ENCODE measurements around the gene SCAMP1.

SCAMP1 gene

DNA sequence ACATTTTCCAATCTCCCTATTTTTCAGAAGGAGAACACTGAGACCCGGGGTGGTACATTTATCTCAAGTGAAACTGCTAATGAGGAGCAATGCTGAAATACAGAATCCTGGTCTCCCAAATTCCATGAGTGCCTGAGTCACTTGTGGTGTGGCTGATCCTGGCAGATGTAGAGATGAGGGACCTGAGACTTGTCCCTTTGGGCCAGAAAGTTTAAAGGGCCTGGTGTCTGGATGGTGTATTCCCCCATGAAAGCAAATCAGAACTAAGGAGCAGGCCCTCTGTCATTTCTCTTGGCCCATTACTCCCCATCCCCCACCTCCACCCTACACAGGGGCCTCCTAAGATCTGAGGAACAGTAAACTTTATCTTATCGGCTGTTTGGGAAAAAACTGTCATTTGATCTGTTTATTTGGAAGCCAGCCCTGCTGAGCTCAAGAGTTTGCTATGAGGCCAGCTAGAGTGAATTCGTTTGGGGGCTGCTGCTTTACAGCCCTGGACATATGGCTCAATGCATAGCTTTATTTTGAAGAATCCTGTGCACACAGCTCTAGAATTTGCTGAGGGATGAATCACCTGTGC lies 147.9 kb downstream of the SCAMP1 start:
- H3K36me3 ChIP-seq (ENCODE audit: insufficient read depth, low read length): no peaks in the 10 kb centered on the region
- H3K9me3 ChIP-seq (ENCODE audit: low read length): no peaks in the 10 kb centered on the region
- no peak overlapping the region for H2AFZ ChIP-seq (ENCODE audit: low read depth, low read length)
- no peaks in the 10 kb centered on the region for H3K27me3 ChIP-seq (ENCODE audit: insufficient read depth, low read length)
- H3K4me3 ChIP-seq (ENCODE audit: low read length): no peak overlapping the region
- H3K4me1 ChIP-seq (ENCODE audit: insufficient read depth, low read length): peaks cover 32% of the 10 kb centered on the region

GRCh38 chr5:78509145-78509865 lies 148.9 kb downstream of the SCAMP1 start:
- Histone ChIP-seq H3K36me3 (ENCODE audit: insufficient read depth, low read length) (no peaks in the 10 kb centered on the region), H3K4me1 (ENCODE audit: insufficient read depth, low read length) (peaks cover 32% of the 10 kb centered on the region), H3K9me3 (ENCODE audit: low read length) (no peaks in the 10 kb centered on the region), H3K27me3 (ENCODE audit: insufficient read depth, low read length) (no peaks in the 10 kb centered on the region), H2AFZ (ENCODE audit: low read depth, low read length) (no peak overlapping the region), H3K4me3 (ENCODE audit: low read length) (no peak overlapping the region)

DNA sequence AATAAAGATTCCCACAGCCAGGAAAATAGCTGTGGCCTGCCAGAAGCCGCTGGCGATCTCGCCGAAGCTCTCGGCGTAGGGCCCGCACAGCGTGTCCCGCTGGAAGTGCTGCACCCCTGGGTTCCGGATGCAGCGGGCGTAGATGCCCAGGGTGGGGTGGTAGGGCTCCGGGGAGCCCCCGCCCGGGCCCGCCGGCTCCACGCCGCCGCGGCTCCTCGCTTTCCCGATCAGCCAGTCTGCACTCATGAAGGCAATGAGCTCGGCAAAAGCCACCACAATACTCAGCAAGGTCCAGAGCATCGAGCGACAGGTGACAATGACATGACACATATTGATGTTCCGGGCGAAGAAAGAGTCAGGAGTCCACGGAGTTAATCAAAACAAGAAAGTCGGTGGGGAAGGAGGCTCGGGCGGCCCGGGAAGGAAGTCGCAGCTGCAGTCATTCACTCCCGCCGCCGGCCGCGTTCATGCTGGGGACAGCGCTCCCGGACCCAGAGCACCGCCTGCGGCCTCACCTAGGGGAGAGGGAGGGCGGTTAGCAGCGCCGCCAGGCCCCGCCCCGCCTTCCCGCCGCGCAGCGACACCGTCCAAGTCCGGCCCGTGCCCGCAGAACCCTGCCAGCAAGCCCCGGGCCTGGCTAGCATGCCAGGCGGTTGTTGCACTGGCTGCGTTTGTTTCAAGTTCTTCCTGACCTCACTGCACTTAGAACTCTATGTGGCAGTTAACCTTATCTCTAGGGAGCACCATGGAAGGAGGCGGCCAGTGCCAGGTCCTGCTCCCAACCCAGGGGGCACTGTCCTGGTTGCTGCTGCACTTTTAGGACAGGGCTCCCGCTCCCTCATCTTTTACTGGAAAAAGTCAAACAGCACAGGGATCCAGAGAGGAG lies 149.7 kb downstream of the SCAMP1 start:
- H3K27me3 ChIP-seq (ENCODE audit: insufficient read depth, low read length): no peaks in the 10 kb centered on the region
- no peaks in the 10 kb centered on the region for H3K9me3 ChIP-seq (ENCODE audit: low read length)
- no peak overlapping the region for H3K4me3 ChIP-seq (ENCODE audit: low read length)
- H3K36me3 ChIP-seq (ENCODE audit: insufficient read depth, low read length): no peaks in the 10 kb centered on the region
- no peak overlapping the region for H2AFZ ChIP-seq (ENCODE audit: low read depth, low read length)
- peaks cover 25% of the 10 kb centered on the region for H3K4me1 ChIP-seq (ENCODE audit: insufficient read depth, low read length)

GRCh38 chr5:78511121-78511906 lies 150.9 kb downstream of the SCAMP1 start:
- no peak overlapping the region for H2AFZ ChIP-seq (ENCODE audit: low read depth, low read length)
- no peaks in the 10 kb centered on the region for H3K36me3 ChIP-seq (ENCODE audit: insufficient read depth, low read length)
- H3K27me3 ChIP-seq (ENCODE audit: insufficient read depth, low read length): no peaks in the 10 kb centered on the region
- no peak overlapping the region for H3K4me3 ChIP-seq (ENCODE audit: low read length)
- H3K9me3 ChIP-seq (ENCODE audit: low read length): no peaks in the 10 kb centered on the region
- peaks cover 13% of the 10 kb centered on the region for H3K4me1 ChIP-seq (ENCODE audit: insufficient read depth, low read length)

DNA sequence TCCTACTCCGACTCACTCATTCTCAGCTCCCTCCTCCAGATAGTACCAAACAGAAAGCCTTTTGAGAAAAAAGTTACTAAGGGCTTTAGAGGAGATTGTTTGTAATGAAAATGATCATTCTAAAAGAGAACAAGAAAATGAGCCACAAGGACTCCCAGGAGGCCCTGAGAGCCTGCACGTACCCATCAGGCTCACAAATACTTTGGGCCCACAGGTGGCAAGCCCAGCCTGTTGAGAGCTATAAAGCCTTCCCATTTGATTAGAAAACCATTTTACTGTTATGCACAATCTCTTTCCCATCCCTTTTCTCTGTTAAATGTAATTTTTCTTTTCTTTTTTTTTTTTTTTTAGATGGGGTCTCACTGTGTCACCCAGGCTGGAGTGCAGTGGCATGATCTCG lies 152.0 kb downstream of the SCAMP1 start:
- Histone ChIP-seq H3K27me3 (ENCODE audit: insufficient read depth, low read length) (no peaks in the 10 kb centered on the region), H3K36me3 (ENCODE audit: insufficient read depth, low read length) (no peaks in the 10 kb centered on the region), H3K9me3 (ENCODE audit: low read length) (no peaks in the 10 kb centered on the region), H3K4me3 (ENCODE audit: low read length) (no peak overlapping the region), H2AFZ (ENCODE audit: low read depth, low read length) (no peak overlapping the region), H3K4me1 (ENCODE audit: insufficient read depth, low read length) (peaks cover 6% of the 10 kb centered on the region)

DNA sequence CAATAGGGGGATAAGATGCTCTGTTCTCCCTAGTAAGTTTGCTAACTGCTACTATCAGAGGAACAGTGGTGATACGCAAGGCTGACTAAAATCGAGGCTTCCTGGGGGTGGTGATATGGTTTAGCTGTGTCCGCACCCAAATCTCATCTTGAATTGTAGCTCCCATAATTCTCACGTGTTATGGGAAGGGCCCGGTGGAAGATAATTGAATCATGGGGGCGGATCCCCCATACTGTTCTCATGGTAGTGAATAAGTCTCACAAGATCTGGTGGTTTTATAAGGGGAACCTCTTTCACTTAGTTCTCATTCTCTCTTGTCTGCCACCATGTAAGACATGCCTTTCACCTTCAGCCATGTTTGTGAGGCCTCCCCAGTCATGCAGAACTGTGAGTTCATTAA lies 153.0 kb downstream of the SCAMP1 start:
- Histone ChIP-seq H3K27me3 (ENCODE audit: insufficient read depth, low read length) (no peaks in the 10 kb centered on the region), H3K9me3 (ENCODE audit: low read length) (no peaks in the 10 kb centered on the region), H3K4me1 (ENCODE audit: insufficient read depth, low read length) (peaks cover 10% of the 10 kb centered on the region), H2AFZ (ENCODE audit: low read depth, low read length) (no peak overlapping the region), H3K4me3 (ENCODE audit: low read length) (no peak overlapping the region), H3K36me3 (ENCODE audit: insufficient read depth, low read length) (no peaks in the 10 kb centered on the region)

DNA sequence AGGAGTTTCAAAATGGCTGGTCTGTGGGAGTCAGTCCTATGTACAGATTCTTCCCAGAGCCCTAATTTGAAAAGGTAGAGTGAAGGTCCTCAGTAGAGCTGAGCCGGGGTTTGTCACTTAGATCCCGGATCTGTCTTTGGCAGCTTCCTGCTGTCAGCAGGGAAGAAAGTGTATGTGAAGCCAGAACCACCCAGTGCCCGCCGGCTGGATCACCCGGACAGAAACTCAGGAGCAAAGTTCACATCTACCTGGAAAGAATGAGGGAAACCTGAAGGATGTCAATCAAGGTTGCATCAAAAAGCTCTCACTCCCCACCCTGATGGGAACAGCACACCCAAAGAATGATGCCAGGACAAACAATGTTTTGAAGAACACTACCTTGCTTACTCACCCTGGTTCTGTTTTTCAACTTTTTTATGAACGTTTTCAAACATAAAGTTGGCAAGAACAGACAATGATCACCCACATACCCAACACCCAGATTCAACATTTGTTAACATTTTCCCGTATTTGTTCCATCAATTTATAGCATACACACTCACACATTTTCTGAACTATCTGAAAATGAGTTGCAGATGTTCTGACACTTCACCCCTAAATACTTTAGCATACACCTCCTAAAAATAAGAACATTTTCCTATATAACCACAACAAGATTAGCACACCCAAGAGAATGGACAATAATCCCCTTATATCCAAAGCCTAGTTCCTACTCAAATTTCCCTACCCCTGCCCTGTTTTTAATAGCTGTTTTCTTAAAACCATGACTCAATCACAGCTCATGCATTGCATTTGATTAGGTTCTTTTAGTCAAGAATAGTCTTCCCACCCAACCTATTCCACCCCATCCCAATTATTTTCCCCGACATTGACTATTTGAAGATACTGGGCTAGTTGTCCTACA lies 154.3 kb downstream of the SCAMP1 start:
- Histone ChIP-seq H2AFZ (ENCODE audit: low read depth, low read length) (no peak overlapping the region), H3K36me3 (ENCODE audit: insufficient read depth, low read length) (no peaks in the 10 kb centered on the region), H3K27me3 (ENCODE audit: insufficient read depth, low read length) (no peaks in the 10 kb centered on the region), H3K4me3 (ENCODE audit: low read length) (no peak overlapping the region), H3K4me1 (ENCODE audit: insufficient read depth, low read length) (peaks cover 14% of the 10 kb centered on the region), H3K9me3 (ENCODE audit: low read length) (no peaks in the 10 kb centered on the region)

DNA sequence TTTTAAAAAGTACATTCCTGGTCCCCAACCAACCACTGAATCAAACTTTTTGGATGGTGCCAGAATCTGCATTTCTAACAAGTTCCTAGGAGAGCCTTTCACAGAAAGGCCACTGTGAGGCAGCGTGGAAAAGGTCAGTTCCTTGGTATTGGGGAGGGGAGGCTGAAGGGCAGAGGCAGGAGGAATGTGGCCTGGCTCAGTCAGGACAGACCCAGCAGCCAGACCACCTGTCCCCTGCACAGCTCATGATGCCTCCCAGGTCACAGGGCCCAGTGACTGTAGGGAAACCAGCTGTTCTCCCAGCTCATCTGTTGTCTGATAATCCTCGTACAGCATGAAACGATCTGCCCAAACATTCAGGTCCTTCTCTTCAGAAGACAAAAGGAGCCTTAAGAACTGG lies 155.3 kb downstream of the SCAMP1 start:
- Histone ChIP-seq H3K27me3 (ENCODE audit: insufficient read depth, low read length) (no peaks in the 10 kb centered on the region), H3K36me3 (ENCODE audit: insufficient read depth, low read length) (no peaks in the 10 kb centered on the region), H2AFZ (ENCODE audit: low read depth, low read length) (no peak overlapping the region), H3K4me1 (ENCODE audit: insufficient read depth, low read length) (peaks cover 14% of the 10 kb centered on the region), H3K9me3 (ENCODE audit: low read length) (no peaks in the 10 kb centered on the region), H3K4me3 (ENCODE audit: low read length) (no peak overlapping the region)

- no peaks in the 10 kb centered on the region for H3K9me3 ChIP-seq (ENCODE audit: low read length)
- no peak overlapping the region for H3K4me3 ChIP-seq (ENCODE audit: low read length)
- H2AFZ ChIP-seq (ENCODE audit: low read depth, low read length): no peak overlapping the region
- no peaks in the 10 kb centered on the region for H3K36me3 ChIP-seq (ENCODE audit: insufficient read depth, low read length)
- H3K4me1 ChIP-seq (ENCODE audit: insufficient read depth, low read length): peaks cover 9% of the 10 kb centered on the region
- H3K27me3 ChIP-seq (ENCODE audit: insufficient read depth, low read length): no peaks in the 10 kb centered on the region
Measured at GRCh38 chr5:78518365-78519197, 158.2 kb downstream of the SCAMP1 start.

DNA sequence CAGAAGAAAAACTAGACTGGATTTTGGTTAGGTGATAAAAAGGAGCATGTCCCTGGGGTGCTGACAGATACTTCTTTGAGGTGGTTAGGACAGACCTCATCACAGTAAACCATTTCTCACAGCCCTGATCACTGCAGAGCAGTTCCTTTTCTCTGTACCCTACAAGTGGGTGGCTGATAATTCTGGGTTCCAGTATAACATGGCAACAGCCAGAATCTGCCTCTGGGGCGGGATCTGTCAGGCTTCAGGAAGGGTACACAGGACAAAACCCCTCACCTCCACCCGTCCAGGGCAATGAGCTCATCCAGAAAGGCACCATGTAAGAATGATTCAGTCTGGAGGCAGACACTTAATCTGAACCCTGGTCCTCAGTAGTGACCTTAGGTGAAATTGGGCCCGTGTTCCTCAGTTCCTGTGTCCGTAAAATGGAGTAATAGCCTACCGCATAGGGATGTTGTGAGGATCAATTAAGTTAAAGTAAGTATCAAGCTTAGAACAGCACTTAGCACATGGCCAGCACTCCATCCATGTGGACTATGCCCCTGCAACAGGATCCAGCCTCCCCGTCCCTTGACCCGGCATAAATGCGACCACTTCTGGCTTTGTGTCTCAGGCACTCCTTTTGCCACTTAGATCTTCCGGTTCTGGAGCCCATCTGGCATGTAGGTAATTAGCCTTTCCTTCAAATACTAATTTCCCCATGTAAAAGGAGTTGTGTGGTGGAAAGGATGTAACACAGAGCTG lies 159.0 kb downstream of the SCAMP1 start:
- Histone ChIP-seq H3K27me3 (ENCODE audit: insufficient read depth, low read length) (no peaks in the 10 kb centered on the region), H3K36me3 (ENCODE audit: insufficient read depth, low read length) (no peaks in the 10 kb centered on the region), H3K9me3 (ENCODE audit: low read length) (no peaks in the 10 kb centered on the region), H3K4me1 (ENCODE audit: insufficient read depth, low read length) (peaks cover 9% of the 10 kb centered on the region), H3K4me3 (ENCODE audit: low read length) (no peak overlapping the region), H2AFZ (ENCODE audit: low read depth, low read length) (no peak overlapping the region)

DNA sequence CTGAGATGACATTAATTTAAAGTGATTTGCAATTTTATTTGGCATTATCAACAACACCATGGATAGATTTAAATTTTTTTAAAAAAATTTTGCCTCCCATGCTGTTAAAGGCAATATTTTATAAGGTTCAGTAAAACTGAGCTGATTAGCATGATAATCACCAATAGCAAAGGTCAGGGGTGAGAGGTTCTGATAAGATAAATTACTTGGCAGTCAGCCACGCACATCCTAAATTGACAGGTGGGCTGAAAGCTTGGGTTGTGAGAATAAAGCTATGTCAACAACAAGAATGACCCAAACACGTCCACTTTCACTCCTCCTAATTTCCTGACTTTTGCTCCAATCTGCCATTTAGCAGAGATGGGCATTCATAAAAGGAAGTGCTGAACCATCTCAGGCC lies 161.0 kb downstream of the SCAMP1 start:
- Histone ChIP-seq H2AFZ (ENCODE audit: low read depth, low read length) (no peak overlapping the region), H3K36me3 (ENCODE audit: insufficient read depth, low read length) (no peaks in the 10 kb centered on the region), H3K27me3 (ENCODE audit: insufficient read depth, low read length) (no peaks in the 10 kb centered on the region), H3K4me1 (ENCODE audit: insufficient read depth, low read length) (peaks cover 11% of the 10 kb centered on the region), H3K9me3 (ENCODE audit: low read length) (no peaks in the 10 kb centered on the region), H3K4me3 (ENCODE audit: low read length) (no peak overlapping the region)
